PC-9 (cell line): ENCODE results near the gene EML1. TPM values are rescaled to one million over a fixed set of nuclear protein-coding genes. Genes with fewer than 3 reads are reported as not detected.
"Not testable (repeated sequence)": the region's sequence is repeated elsewhere in the genome, so short reads cannot be mapped to it uniquely, and the experiment has no call there.

Experiments
- BruUV-seq: library from RNA; stranded (reverse); fragments of 400-500 nt; replicated peaks from 2 replicates; lab custom pipeline; 2021; lab: Mats Ljungman, UMichigan
- CTCF ChIA-PET: fragments of 300-600 bp; sonication (Branson Sonifier 250); formaldehyde crosslinking; loops from one replicate; lab custom pipeline; 2022; ENCODE audit warnings: antibody characterized with exemption; lab: Charles Lee
- POLR2A ChIA-PET: fragments of 300-600 bp; sonication (Branson Sonifier 250); formaldehyde crosslinking; loops from one replicate; lab custom pipeline; 2022; ENCODE audit warnings: antibody characterized with exemption; ENCODE audit not compliant: unreplicated experiment; lab: Charles Lee
- DNase-seq, 2 experiments: peaks; one replicate each; pipeline versions ENCODE4 v3.0.0 to v3.0.0-alpha.2; 2015 to 2022; ENCODE audit warnings: mixed read lengths in 1 of 2
- H2AFZ ChIP-seq: fragments of 200-600 bp; sonication (generic); 2 replicates; pipeline ENCODE4 v1.8.1; 2017; ENCODE audit warnings: antibody characterized with exemption
- H3F3A ChIP-seq: fragments of 200-600 bp; sonication (generic); 2 replicates; pipeline ENCODE4 v1.8.1; 2017; ENCODE audit warnings: antibody characterized with exemption, mild to moderate bottlenecking, low read depth; ENCODE audit not compliant: insufficient read depth
- H3K27ac ChIP-seq: fragments of 200-600 bp; sonication (generic); 2 replicates; pipeline ENCODE4 v1.6.1; 2016; ENCODE audit warnings: mixed run types
- H3K27me3 ChIP-seq: fragments of 200-600 bp; sonication (generic); 2 replicates; pipeline ENCODE4 v1.6.1; 2016; ENCODE audit warnings: low read depth, mixed run types; ENCODE audit not compliant: insufficient read depth
- H3K36me3 ChIP-seq: fragments of 200-600 bp; sonication (generic); 2 replicates; pipeline ENCODE4 v1.6.1; 2016; ENCODE audit warnings: low read depth, mixed run types
- H3K4me1 ChIP-seq: fragments of 200-600 bp; sonication (generic); replicated peaks from 2 replicates; pipeline ENCODE4 v1.6.1; 2016; ENCODE audit warnings: mixed run types; ENCODE audit not compliant: insufficient read depth
- H3K4me2 ChIP-seq: fragments of 200-600 bp; sonication (generic); 2 replicates; pipeline ENCODE4 v1.6.1; 2017; ENCODE audit warnings: mixed run types
- H3K4me3 ChIP-seq: fragments of 200-600 bp; sonication (generic); 2 replicates; pipeline ENCODE4 v1.6.1; 2016; ENCODE audit warnings: mixed run types
- H3K79me2 ChIP-seq: fragments of 200-600 bp; sonication (generic); 2 replicates; pipeline ENCODE4 v1.6.1; 2017; ENCODE audit warnings: low read depth, mixed run types
- H3K9me2 ChIP-seq: fragments of 200-600 bp; sonication (generic); 2 replicates; pipeline ENCODE4 v1.8.1; 2017; ENCODE audit warnings: mild to moderate bottlenecking; ENCODE audit not compliant: insufficient read depth
- H3K9me3 ChIP-seq: fragments of 200-600 bp; sonication (generic); 2 replicates; pipeline ENCODE4 v1.8.1; 2016; ENCODE audit warnings: low read depth; ENCODE audit not compliant: insufficient read depth
- H4K20me1 ChIP-seq: fragments of 200-600 bp; sonication (generic); 2 replicates; pipeline ENCODE4 v1.8.1; 2017; ENCODE audit not compliant: insufficient read depth
- EZH2 ChIP-seq: fragments of 200-600 bp; sonication (generic); IDR thresholded peaks from 2 replicates; pipeline ENCODE4 v1.8.0; 2017; ENCODE audit warnings: antibody characterized with exemption, low read depth
- intact Hi-C: fragments of 100-400 bp; cut with micrococcal nuclease; formaldehyde crosslinking; loops from one replicate; pipeline ENCODE4 v1.10.0; 2022; ENCODE audit not compliant: unreplicated experiment
- total RNA-seq: library from RNA; stranded (reverse); gene quantifications from 2 replicates; pipeline ENCODE4 v1.2.3, GENCODE V29; 2021
- TF ChIP-seq, protein P1 (sequence below): fragments of 200-600 bp; sonication (generic); conservative IDR thresholded peaks from 2 replicates; pipeline ENCODE4 v1.6.1; 2017; ENCODE audit warnings: mixed run types, antibody characterized with exemption, mild to moderate bottlenecking, moderate library complexity

EML1 gene
- total RNA-seq, 1 experiment from 2014 or later, result 1.8 TPM

DNA sequence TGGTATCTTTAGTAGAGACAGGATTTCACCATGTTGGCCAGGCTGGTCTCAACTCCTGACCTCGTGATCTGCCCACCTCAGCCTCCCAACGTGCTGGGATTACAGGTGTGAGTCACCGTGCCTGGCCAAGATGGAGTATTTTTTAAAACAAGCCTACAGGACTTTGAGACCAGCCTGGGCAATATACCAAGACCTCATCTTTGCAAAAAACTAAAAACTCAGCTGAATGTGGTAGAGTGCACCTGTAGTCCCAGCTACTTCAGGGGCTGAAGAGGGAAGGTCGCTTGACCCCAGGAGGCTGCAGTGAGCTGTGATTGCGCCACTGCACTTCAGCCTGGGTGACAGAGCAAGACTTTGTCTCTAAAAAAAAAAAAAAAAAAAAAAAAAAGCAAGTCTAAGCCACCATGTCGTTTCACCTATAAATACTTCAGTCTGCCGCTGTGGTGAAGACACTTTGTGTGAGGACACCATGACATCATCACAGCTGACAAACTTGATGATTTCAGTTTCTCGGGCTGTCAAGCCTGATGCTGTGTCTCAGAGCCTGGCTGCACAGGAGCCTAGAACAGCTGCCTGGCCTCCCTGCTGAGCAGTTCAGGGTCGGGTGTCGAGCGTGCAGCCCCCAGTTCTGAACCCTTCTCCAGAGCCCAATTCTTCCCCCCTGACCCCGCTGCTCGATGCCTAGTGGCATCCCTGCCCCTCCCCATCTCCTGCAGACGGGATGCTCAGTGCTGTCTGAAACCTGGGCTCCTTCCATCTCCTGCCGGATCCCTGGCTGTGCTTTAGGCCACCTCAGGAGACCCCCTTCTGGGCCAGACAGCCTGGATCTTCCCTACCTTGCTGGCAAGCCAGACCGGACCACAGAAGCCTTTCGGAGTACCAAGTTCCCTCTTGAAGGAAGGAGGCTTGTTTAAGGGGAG, 152.8 kb downstream of the EML1 start:
- TF ChIP-seq, protein P1, sequence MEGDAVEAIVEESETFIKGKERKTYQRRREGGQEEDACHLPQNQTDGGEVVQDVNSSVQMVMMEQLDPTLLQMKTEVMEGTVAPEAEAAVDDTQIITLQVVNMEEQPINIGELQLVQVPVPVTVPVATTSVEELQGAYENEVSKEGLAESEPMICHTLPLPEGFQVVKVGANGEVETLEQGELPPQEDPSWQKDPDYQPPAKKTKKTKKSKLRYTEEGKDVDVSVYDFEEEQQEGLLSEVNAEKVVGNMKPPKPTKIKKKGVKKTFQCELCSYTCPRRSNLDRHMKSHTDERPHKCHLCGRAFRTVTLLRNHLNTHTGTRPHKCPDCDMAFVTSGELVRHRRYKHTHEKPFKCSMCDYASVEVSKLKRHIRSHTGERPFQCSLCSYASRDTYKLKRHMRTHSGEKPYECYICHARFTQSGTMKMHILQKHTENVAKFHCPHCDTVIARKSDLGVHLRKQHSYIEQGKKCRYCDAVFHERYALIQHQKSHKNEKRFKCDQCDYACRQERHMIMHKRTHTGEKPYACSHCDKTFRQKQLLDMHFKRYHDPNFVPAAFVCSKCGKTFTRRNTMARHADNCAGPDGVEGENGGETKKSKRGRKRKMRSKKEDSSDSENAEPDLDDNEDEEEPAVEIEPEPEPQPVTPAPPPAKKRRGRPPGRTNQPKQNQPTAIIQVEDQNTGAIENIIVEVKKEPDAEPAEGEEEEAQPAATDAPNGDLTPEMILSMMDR, result no peak
- TF ChIP-seq EZH2, result no peak
- H2AFZ ChIP-seq, result no peak overlapping the region
- no peaks in the 10 kb centered on the region for H3K79me2 ChIP-seq
- no peak overlapping the region for H3K27ac ChIP-seq
- no TSS peak for BruUV-seq
- H3K4me2 ChIP-seq, result no peak overlapping the region
- no peaks in the 10 kb centered on the region for H4K20me1 ChIP-seq
- no peak overlapping the region for H3K4me3 ChIP-seq
- H3K9me3 ChIP-seq, result no peaks in the 10 kb centered on the region
- ChIA-PET CTCF (no interaction called here), POLR2A (no interaction called here)
- no peaks in the 10 kb centered on the region for H3F3A ChIP-seq
- H3K9me2 ChIP-seq, result no peaks in the 10 kb centered on the region
- intact Hi-C loops, result no loop called here
- H3K36me3 ChIP-seq, result no peaks in the 10 kb centered on the region
- H3K27me3 ChIP-seq, result no peaks in the 10 kb centered on the region
- H3K4me1 ChIP-seq, result no peaks in the 10 kb centered on the region; the same call in 1 of the 2 replicates
- DNase-seq, result peak in 1 of 2 experiments; percentile 46

DNA sequence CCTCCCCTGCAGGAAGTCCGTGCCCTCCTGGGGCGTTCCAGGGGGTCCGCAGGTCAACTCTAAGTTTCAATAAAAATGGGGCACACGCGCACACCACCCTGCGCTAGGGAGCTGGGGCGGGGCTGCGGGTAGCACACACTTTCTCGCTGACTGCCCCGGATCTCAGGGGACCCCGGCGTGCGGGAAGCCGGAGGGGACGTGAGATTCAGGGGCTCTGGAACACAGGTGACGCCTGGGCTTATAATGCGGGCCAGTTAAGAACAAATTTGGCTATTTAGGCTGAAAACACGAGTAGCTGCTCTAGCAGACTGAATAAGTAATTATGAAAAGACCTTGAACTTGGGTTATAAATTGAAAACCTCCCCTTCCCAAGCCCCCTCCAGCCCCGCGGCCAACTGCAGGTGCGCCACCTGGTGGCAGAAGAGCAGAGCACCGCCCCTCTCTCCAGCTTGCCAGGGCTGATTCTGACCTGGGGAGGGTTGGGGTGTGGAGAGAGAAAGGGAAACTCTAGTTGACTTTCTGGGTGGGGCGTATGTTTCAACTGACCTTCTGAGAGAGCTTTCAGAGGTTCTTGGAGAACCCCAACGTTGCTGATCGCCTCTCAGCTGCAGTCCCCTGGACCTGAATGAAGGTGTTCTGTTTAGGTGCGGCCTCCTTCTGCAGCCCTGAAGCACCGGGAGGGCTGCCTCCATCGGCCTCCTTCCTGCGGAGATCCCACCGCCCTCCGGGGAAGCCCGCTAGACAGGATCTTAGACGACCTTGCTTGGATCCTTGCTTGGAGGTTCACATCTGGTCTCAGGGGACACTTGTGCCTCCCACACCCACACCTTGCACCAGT, 153.7 kb downstream of the EML1 start:
- H3K4me1 ChIP-seq, result no peaks in the 10 kb centered on the region; the same call in 1 of the 2 replicates
- H3K27ac ChIP-seq, result no peak overlapping the region
- no peaks in the 10 kb centered on the region for H3K9me2 ChIP-seq
- H3K36me3 ChIP-seq, result no peaks in the 10 kb centered on the region
- no peaks in the 10 kb centered on the region for H3K9me3 ChIP-seq
- POLR2A ChIA-PET, result no interaction called here
- H3F3A ChIP-seq, result no peaks in the 10 kb centered on the region
- no peak overlapping the region for H2AFZ ChIP-seq
- intact Hi-C loops, result no loop called here
- no peaks in the 10 kb centered on the region for H4K20me1 ChIP-seq
- H3K4me3 ChIP-seq, result no peak overlapping the region
- BruUV-seq, result no TSS peak
- DNase-seq, result peak in 1 of 2 experiments; percentile 3
- TF ChIP-seq, protein P1, result peak; percentile 84
- no peak for TF ChIP-seq EZH2
- no peaks in the 10 kb centered on the region for H3K27me3 ChIP-seq
- no peak overlapping the region for H3K4me2 ChIP-seq
- no peaks in the 10 kb centered on the region for H3K79me2 ChIP-seq
- CTCF ChIA-PET, result no interaction called here

DNA sequence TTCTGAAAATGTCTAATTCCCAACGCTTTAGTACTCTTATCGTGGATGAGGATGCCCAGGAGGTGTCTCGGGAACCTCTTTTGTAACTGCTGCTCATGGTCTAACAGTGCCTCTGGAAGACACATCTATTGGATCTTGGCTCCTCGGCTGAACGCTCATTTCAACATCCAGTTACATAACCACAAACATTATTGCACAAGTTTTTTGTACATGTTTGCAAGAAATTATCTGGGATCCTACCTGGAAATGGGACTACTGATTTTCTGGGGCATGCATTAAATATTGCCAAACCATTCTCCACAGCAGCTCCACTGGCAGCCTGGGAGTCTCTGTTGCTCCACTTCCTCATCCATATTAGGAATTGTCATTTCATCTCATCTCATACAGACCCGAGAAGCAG, 154.5 kb downstream of the EML1 start:
- Histone ChIP-seq H3K9me2 (no peaks in the 10 kb centered on the region), H4K20me1 (no peaks in the 10 kb centered on the region), H3K4me2 (no peak overlapping the region), H3K79me2 (no peaks in the 10 kb centered on the region), H3K27ac (no peak overlapping the region), H3K36me3 (no peaks in the 10 kb centered on the region), H3K27me3 (no peaks in the 10 kb centered on the region), H3K4me1 (no peaks in the 10 kb centered on the region; the same call in 1 of the 2 replicates), H2AFZ (no peak overlapping the region), H3K9me3 (no peaks in the 10 kb centered on the region), H3K4me3 (no peak overlapping the region), H3F3A (no peaks in the 10 kb centered on the region)
- TF ChIP-seq EZH2, result no peak
- TF ChIP-seq, protein P1, result no peak
- ChIA-PET POLR2A (no interaction called here), CTCF (no interaction called here)
- intact Hi-C loops, result no loop called here
- DNase-seq, result no peak
- no TSS peak for BruUV-seq

DNA sequence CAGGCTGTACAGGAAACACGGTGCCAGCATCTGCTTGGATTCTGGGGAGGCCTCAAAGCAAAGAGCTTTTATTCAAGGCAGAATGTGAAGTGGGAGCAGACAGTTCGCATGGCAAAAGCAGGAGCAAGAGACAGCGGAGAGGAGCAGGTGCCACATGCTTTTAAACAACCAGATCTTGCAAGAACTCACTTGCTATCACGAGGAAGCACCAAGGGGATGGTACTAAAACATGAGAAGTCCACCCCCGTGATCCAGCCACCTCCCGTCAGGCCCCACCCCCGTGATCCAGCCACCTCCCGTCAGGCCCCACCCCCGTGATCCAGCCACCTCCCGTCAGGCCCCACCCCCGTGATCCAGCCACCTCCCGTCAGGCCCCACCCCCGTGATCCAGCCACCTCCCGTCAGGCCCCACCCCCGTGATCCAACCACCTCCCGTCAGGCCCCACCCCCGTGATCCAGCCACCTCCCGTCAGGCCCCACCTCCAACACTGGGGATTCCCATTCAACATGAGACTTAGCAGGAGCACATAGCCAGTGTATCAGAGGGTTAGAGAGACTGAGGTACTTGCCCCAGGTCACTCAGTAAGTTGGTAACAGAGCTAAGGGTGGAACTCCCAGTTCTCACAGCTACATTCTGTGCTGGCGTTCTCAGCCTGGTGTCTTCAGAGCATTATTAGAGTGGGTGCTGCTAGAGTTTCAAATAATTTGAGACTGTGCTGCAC, 156.0 kb downstream of the EML1 start:
- DNase-seq, BruUV-seq, CTCF ChIA-PET, H3K9me2 ChIP-seq, H3K9me3 ChIP-seq, H4K20me1 ChIP-seq, H3K27ac ChIP-seq, H2AFZ ChIP-seq, intact Hi-C loops, H3K4me3 ChIP-seq, H3K4me2 ChIP-seq, H3K79me2 ChIP-seq, H3K36me3 ChIP-seq, POLR2A ChIA-PET, H3F3A ChIP-seq, H3K4me1 ChIP-seq, H3K27me3 ChIP-seq: not testable (repeated sequence)
